T-cell (primary cell): ENCODE measurements around the gene MSN. TPM values are rescaled to one million over a fixed set of nuclear protein-coding genes. Genes with fewer than 3 reads are reported as not detected.
"Not testable (repeated sequence)": the region's sequence is repeated elsewhere in the genome, so short reads cannot be mapped to it uniquely, and the experiment has no call there.

Source experiments
- ATAC-seq, 4 experiments: fragments of 200-7000 bp in 3 of 4; fragments of 150-1000 bp in 1 of 4; cut with Tn5 transposase; replicated peaks in 1 of 4; 1 replicate in 3 of 4; 2 replicates in 1 of 4; pipeline ENCODE4 v1.10.0; 2021; ENCODE audit warnings: moderate library complexity in 3 of 4, mild to moderate bottlenecking in 2 of 4, moderate number of reproducible peaks in 1 of 4
- CTCF ChIA-PET, 2 donors: fragments of 300-600 bp; sonication (Branson Sonifier 250); formaldehyde crosslinking; loops; one replicate each; lab custom pipeline; 2022; ENCODE audit warnings: antibody characterized with exemption in 2 of 2; lab: Charles Lee
- POLR2A ChIA-PET, 2 donors: fragments of 300-600 bp; sonication (Branson Sonifier 250); formaldehyde crosslinking; loops; one replicate each; lab custom pipeline; 2022; ENCODE audit warnings: antibody characterized with exemption in 2 of 2; lab: Charles Lee
- DNase-seq, 35 experiments: peaks; one replicate each; pipeline versions ENCODE4 v3.0.0 to v3.0.0-alpha.2; 2013 to 2023
- H3K27ac ChIP-seq: one replicate; pipeline ENCODE4 v1.5.1; 2013; ENCODE audit warnings: low read length
- H3K27me3 ChIP-seq, 2 experiments: replicated peaks in 1 of 2; 1 replicate in 1 of 2; 2 replicates in 1 of 2; pipeline versions ENCODE4 v1.6.1 to v1.7.0; 2013; ENCODE audit warnings: low read length in 1 of 2, mixed read lengths in 1 of 2; ENCODE audit not compliant: control insufficient read depth in 2 of 2, insufficient read depth in 2 of 2; ENCODE audit errors: extremely low read depth in 1 of 2
- H3K36me3 ChIP-seq, 2 donors: 1 replicate in 1 of 2; 2 replicates in 1 of 2; pipeline versions ENCODE4 v1.6.1 to v1.7.0; 2013; ENCODE audit warnings: low read length in 1 of 2; ENCODE audit not compliant: control insufficient read depth in 2 of 2, insufficient read depth in 1 of 2; ENCODE audit errors: extremely low read depth in 1 of 2
- H3K4me1 ChIP-seq, 2 experiments: 1 replicate in 1 of 2; 2 replicates in 1 of 2; pipeline versions ENCODE4 v1.6.1 to v1.7.0; 2013; ENCODE audit warnings: low read length in 2 of 2, mixed read lengths in 1 of 2; ENCODE audit not compliant: insufficient read depth in 2 of 2, control insufficient read depth in 1 of 2; ENCODE audit errors: extremely low read depth in 1 of 2
- H3K4me3 ChIP-seq, 2 donors: 1 replicate in 1 of 2; 2 replicates in 1 of 2; pipeline versions ENCODE4 v1.5.1 to v1.7.0; 2013; ENCODE audit warnings: mild to moderate bottlenecking in 2 of 2, low read length in 1 of 2, moderate library complexity in 1 of 2; ENCODE audit not compliant: control insufficient read depth in 1 of 2; ENCODE audit errors: extremely low read depth in 1 of 2
- H3K9me3 ChIP-seq: 2 replicates; pipeline ENCODE4 v1.7.0; 2013
- H3K27ac Mint-ChIP-seq, 2 donors: one replicate each; pipeline ENCODE4 v1.8.0; 2020 to 2021; ENCODE audit warnings: mild to moderate bottlenecking in 2 of 2, mixed read lengths in 2 of 2
- H3K27me3 Mint-ChIP-seq, 2 donors: one replicate each; pipeline ENCODE4 v1.8.0; 2021 to 2022; ENCODE audit warnings: mixed read lengths in 2 of 2
- H3K36me3 Mint-ChIP-seq: one replicate; pipeline ENCODE4 v1.8.0; 2021; ENCODE audit warnings: mixed read lengths
- H3K4me1 Mint-ChIP-seq, 3 donors: one replicate each; pipeline ENCODE4 v1.8.0; 2020 to 2022; ENCODE audit warnings: mixed read lengths in 3 of 3, mild to moderate bottlenecking in 1 of 3
- H3K4me3 Mint-ChIP-seq, 3 donors: one replicate each; pipeline ENCODE4 v1.8.0; 2020 to 2022; ENCODE audit warnings: mild to moderate bottlenecking in 3 of 3, mixed read lengths in 3 of 3, moderate library complexity in 3 of 3
- H3K9me3 Mint-ChIP-seq, 3 donors: one replicate each; pipeline ENCODE4 v1.8.0; 2020 to 2022; ENCODE audit warnings: mixed read lengths in 3 of 3
- WGBS: methylation state at CpG from one replicate; pipeline ENCODE4 v1.1.5; 2013; ENCODE audit warnings: missing lambda C conversion rate; ENCODE audit not compliant: insufficient coverage; 5-methylcytosine and 5-hydroxymethylcytosine counted together
- total RNA-seq, 35 experiments: library from RNA in 6 of 35; stranded (reverse) in 6 of 35; fragments of 120-200 nt in 1 of 35; gene quantifications; one replicate each; pipeline versions ENCODE4 v1.2.1 to v1.2.4 and lab custom pipeline; 2013 to 2026

The MSN gene
- total RNA-seq (100 to 1,000 TPM; 324 to 383 (median 348) TPM), total RNA-seq (lab: John Stamatoyannopoulos, UW) (539 to 1,381 (median 774) reads per million in 29 experiments)
- total RNA-seq (2013): 451 TPM

- ChIA-PET CTCF (interaction anchor here in 1 of 2 donors (0.6 to 1.3 kb wide), 4 partner anchors 27 to 83 kb away, joined by 3 to 6 read pairs (median 4); no protein-coding TSS in a partner anchor), POLR2A (interaction anchor here in 1 of 2 donors (0.6 kb wide), 1 partner anchor 71 kb away, joined by 7 read pairs; no protein-coding TSS in a partner anchor)
- peaks cover 37 to 55% (median 49%) of the 10 kb centered on the region in 3 donors for H3K4me1 Mint-ChIP-seq
- peak within 1 kb of the TSS; percentile 78 for H3K27ac ChIP-seq
- peaks cover 12 to 25% of the 10 kb centered on the region in 2 experiments for H3K4me1 ChIP-seq
- peak within 1 kb of the TSS; percentile 90 to 93 (median 93) for H3K4me3 Mint-ChIP-seq
- peaks cover 0 to 5% of the 10 kb centered on the region in 2 donors for H3K27me3 Mint-ChIP-seq
- H3K36me3 Mint-ChIP-seq: peaks cover 33% of the 10 kb centered on the region
- no peaks in the 10 kb centered on the region for H3K9me3 ChIP-seq
- no peaks in the 10 kb centered on the region for H3K9me3 Mint-ChIP-seq
- 0% methylated on average over 19 of the region's 56 CpGs for WGBS
- no peaks in the 10 kb centered on the region for H3K27me3 ChIP-seq
- peaks cover 0 to 8% of the 10 kb centered on the region in 2 donors for H3K36me3 ChIP-seq
- H3K4me3 ChIP-seq: peak within 1 kb of the TSS; percentile 90 to 94
- DNase-seq: peak; percentile 39 to 79 (median 64)
- peak within 1 kb of the TSS; percentile 95 to 97 for H3K27ac Mint-ChIP-seq
- ATAC-seq: peak; percentile 84 to 87 (median 86)
These were observed at the start of gene MSN for GRCh38 chrX:65667503-65668376. Gene MSN (plus strand): TSS chrX:65667654. CDS start chrX:65667842, 188 bp downstream.

DNA sequence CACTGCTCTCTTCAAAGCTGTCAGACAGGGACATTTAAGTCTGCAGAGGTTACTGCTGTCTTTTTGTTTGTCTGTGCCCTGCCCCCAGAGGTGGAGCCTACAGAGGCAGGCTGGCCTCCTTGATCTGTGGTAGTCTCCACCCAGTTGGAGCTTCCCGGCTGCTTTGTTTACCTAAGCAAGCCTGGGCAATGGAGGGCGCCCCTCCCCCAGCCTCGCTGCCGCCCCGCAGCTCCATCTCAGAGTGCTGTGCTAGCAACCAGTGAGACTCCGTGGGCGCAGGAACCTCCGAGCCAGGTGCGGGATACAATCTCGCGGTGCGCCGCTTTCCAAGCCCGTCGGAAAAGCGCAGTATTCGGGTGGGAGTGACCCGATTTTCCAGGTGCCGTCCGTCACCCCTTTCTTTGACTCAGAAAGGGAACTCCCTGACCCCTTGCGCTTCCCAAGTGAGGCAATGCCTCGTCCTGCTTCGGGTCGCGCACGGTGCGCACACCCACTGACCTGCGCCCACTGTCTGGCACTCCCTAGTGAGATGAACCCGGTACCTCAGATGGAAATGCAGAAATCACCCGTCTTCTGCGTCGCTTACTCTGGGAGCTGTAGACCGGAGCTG, 47.3 kb upstream of the MSN start:
- not testable (repeated sequence) for H3K27me3 Mint-ChIP-seq, H3K4me3 Mint-ChIP-seq
- 100% methylated on average over 2 of the region's 33 CpGs for whole genome bisulfite sequencing

DNA sequence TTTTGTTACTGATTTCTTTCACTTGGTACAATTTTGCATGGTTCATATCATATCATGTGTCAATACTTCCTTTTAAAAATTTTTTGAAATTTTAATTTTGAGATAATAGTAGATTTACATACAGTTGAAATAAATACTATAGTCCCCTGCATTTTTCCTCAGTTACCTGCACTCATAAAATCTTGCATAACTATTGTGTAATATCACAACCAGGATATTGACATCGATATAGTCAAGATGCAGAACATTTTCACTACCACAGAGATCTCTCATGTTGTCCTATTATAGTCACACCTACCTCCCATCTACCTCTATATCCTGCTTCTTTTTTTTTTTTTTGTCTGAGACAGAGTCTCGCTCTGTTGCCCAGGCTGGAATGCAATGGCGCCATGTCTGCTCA, 36.7 kb upstream of the MSN start:
- H3K27ac Mint-ChIP-seq: no peak overlapping the region
- no peak for DNase-seq
- no peak overlapping the region for H3K27ac ChIP-seq
- no peaks in the 10 kb centered on the region for H3K36me3 ChIP-seq
- no peak overlapping the region for H3K4me3 ChIP-seq
- no peak for ATAC-seq
- WGBS: 100% methylated on average over 1 of the region's 3 CpGs
- H3K27me3 ChIP-seq: peaks cover 0 to 2% of the 10 kb centered on the region in 2 experiments
- H3K27me3 Mint-ChIP-seq: peaks cover 0 to 12% of the 10 kb centered on the region in 2 donors
- ChIA-PET CTCF (no interaction called here), POLR2A (no interaction called here)
- no peak overlapping the region for H3K4me3 Mint-ChIP-seq
- peaks cover 0 to 6% (median 3%) of the 10 kb centered on the region in 3 donors for H3K4me1 Mint-ChIP-seq
- H3K36me3 Mint-ChIP-seq: no peaks in the 10 kb centered on the region
- H3K9me3 ChIP-seq: no peaks in the 10 kb centered on the region
- H3K9me3 Mint-ChIP-seq: no peaks in the 10 kb centered on the region
- no peaks in the 10 kb centered on the region for H3K4me1 ChIP-seq

More for the DNA sequence above, 47.3 kb upstream of the MSN start:
- H3K27me3 ChIP-seq, H3K4me3 ChIP-seq, H3K4me1 Mint-ChIP-seq, H3K36me3 ChIP-seq, H3K9me3 ChIP-seq, POLR2A ChIA-PET, H3K4me1 ChIP-seq, ATAC-seq, H3K27ac ChIP-seq, H3K36me3 Mint-ChIP-seq, H3K9me3 Mint-ChIP-seq, CTCF ChIA-PET, H3K27ac Mint-ChIP-seq, DNase-seq: not testable (repeated sequence)

DNA sequence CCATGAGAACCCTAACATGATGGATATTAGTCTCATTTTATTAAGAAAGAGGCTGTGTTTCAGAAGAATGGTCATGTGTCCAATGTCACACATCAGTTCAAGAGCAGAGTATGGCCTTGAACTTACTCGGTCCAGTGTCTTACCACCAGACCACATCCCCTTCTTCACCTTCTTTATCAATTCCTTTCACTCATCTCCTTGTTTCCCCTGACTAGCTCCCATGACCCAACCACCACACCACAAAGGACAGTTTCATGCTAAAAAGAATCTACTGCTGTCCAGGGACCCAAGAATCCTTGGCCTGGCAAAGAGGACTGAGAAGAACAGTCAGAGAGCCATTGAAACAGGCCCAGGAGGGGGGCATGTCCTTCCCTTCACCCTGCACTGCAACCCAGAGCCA, 33.6 kb upstream of the MSN start:
- CTCF ChIA-PET: no interaction called here
- no peak for DNase-seq
- H3K4me1 Mint-ChIP-seq: peaks cover 1 to 11% (median 8%) of the 10 kb centered on the region in 3 donors

DNA sequence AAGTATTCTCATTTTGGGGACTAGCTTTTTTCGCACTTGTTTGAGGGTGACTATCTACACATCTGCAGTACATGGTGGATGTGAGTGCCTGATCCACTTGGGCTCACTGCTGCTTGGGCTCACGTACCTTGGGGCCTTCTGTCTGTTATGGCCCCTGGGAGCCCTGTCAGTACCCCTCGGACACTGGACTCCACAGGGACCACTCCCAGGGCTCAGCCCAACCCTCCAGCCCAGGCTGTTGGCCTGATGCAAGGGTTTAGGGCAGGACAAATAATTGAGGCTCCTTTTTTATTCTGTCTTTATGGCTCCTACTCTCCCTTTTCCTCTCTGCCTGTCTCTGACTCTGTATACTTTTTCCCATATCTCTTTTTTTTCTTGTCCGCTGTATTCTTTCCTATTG, 32.7 kb upstream of the MSN start:
- H3K4me3 Mint-ChIP-seq: no peak overlapping the region
- no CpG with 5 or more reads among the region's 4 CpGs for WGBS
- H3K36me3 Mint-ChIP-seq: no peaks in the 10 kb centered on the region
- no peak overlapping the region for H3K27ac ChIP-seq
- no peaks in the 10 kb centered on the region for H3K9me3 ChIP-seq
- no peak overlapping the region for H3K4me3 ChIP-seq
- peaks cover 0 to 8% of the 10 kb centered on the region in 2 donors for H3K27me3 Mint-ChIP-seq
- DNase-seq (no peak), ATAC-seq (no peak)
- CTCF ChIA-PET: no interaction called here
- no peaks in the 10 kb centered on the region for H3K36me3 ChIP-seq
- H3K4me1 Mint-ChIP-seq: peaks cover 2 to 17% (median 8%) of the 10 kb centered on the region in 3 donors
- H3K27me3 ChIP-seq: no peaks in the 10 kb centered on the region
- no peak overlapping the region for H3K27ac Mint-ChIP-seq
- POLR2A ChIA-PET: no interaction called here
- no peaks in the 10 kb centered on the region for H3K4me1 ChIP-seq
- no peaks in the 10 kb centered on the region for H3K9me3 Mint-ChIP-seq

More for the DNA sequence above, 33.6 kb upstream of the MSN start:
- Mint-ChIP-seq H3K27me3 (peaks cover 0 to 8% of the 10 kb centered on the region in 2 donors), H3K36me3 (no peaks in the 10 kb centered on the region), H3K27ac (no peak overlapping the region), H3K4me3 (no peak overlapping the region), H3K9me3 (no peaks in the 10 kb centered on the region)
- no peak overlapping the region for H3K27ac ChIP-seq
- WGBS: no CpG with 5 or more reads among the region's 1 CpG
- no peaks in the 10 kb centered on the region for H3K36me3 ChIP-seq
- no peak for ATAC-seq
- no peaks in the 10 kb centered on the region for H3K4me1 ChIP-seq
- POLR2A ChIA-PET: interaction anchor here in 1 of 2 donors (0.6 kb wide), 1 partner anchor 148 kb away, joined by 3 read pairs; no protein-coding TSS in a partner anchor
- no peaks in the 10 kb centered on the region for H3K27me3 ChIP-seq
- H3K9me3 ChIP-seq: no peaks in the 10 kb centered on the region
- no peak overlapping the region for H3K4me3 ChIP-seq

GRCh38 chrX:65635378-65635777, 32.1 kb upstream of the MSN start:
- WGBS: 100% methylated on average over 1 of the region's 3 CpGs
- no peak overlapping the region for H3K27ac Mint-ChIP-seq

More at GRCh38 chrX:65635378-65635777, 32.1 kb upstream of the MSN start:
- no peak overlapping the region for H3K4me3 Mint-ChIP-seq
- Histone ChIP-seq H3K4me1 (no peaks in the 10 kb centered on the region), H3K4me3 (no peak overlapping the region), H3K36me3 (no peaks in the 10 kb centered on the region), H3K27ac (no peak overlapping the region), H3K9me3 (no peaks in the 10 kb centered on the region), H3K27me3 (no peaks in the 10 kb centered on the region)
- no peaks in the 10 kb centered on the region for H3K9me3 Mint-ChIP-seq
- DNase-seq: no peak
- POLR2A ChIA-PET: no interaction called here
- peaks cover 2 to 17% (median 8%) of the 10 kb centered on the region in 3 donors for H3K4me1 Mint-ChIP-seq
- no peak for ATAC-seq
- H3K27me3 Mint-ChIP-seq: peaks cover 0 to 8% of the 10 kb centered on the region in 2 donors
- no peaks in the 10 kb centered on the region for H3K36me3 Mint-ChIP-seq
- CTCF ChIA-PET: no interaction called here
